Right atrium auricular region (tissue), 2 donors: ENCODE results near the gene PPP4R1. TPM values are rescaled to one million over a fixed set of nuclear protein-coding genes. Genes with fewer than 3 reads are reported as not detected.

Experiments used
- DNase-seq: peaks from one replicate; pipeline ENCODE4 v3.0.0-alpha.2; 2019; ENCODE audit warnings: low spot score
- H3K27ac ChIP-seq, 2 donors: fragments of 200-600 bp; sonication (generic); 1 replicate in 1 of 2; 2 replicates in 1 of 2; pipeline ENCODE4 v1.5.1; 2016 to 2019
- H3K27me3 ChIP-seq, 2 donors: fragments of 200-600 bp; sonication (generic); one replicate each; pipeline versions ENCODE4 v1.5.1 to v1.6.0; 2017 to 2019
- H3K36me3 ChIP-seq: fragments of 200-600 bp; sonication (generic); one replicate; pipeline ENCODE4 v1.5.1; 2016
- H3K4me1 ChIP-seq, 2 donors: fragments of 200-600 bp; sonication (generic); one replicate each; pipeline versions ENCODE4 v1.5.1 to v1.6.0; 2017 to 2019
- H3K4me3 ChIP-seq, 2 donors: fragments of 200-600 bp; sonication (generic); 1 replicate in 1 of 2; 2 replicates in 1 of 2; pipeline ENCODE4 v1.5.1; 2017 to 2019; ENCODE audit warnings: mild to moderate bottlenecking in 1 of 2, moderate library complexity in 1 of 2
- H3K9me3 ChIP-seq, 2 donors: fragments of 200-600 bp; sonication (generic); one replicate each; pipeline ENCODE4 v1.5.1; 2019
- total RNA-seq, 2 donors: library from RNA; depleted of rRNA; stranded (reverse); fragments of >200 nt; gene quantifications; one replicate each; pipeline ENCODE4 v1.1.0, GENCODE V29; 2016
- TF ChIP-seq, protein P1 (sequence below), 2 donors: fragments of 200-600 bp; sonication (generic); IDR thresholded peaks; one replicate each; pipeline ENCODE4 v1.5.1; 2019; ENCODE audit warnings: antibody characterized with exemption in 2 of 2

The PPP4R1 gene
- total RNA-seq, 2 donors from 2014 or later: 38.9 to 51.4 TPM

DNA sequence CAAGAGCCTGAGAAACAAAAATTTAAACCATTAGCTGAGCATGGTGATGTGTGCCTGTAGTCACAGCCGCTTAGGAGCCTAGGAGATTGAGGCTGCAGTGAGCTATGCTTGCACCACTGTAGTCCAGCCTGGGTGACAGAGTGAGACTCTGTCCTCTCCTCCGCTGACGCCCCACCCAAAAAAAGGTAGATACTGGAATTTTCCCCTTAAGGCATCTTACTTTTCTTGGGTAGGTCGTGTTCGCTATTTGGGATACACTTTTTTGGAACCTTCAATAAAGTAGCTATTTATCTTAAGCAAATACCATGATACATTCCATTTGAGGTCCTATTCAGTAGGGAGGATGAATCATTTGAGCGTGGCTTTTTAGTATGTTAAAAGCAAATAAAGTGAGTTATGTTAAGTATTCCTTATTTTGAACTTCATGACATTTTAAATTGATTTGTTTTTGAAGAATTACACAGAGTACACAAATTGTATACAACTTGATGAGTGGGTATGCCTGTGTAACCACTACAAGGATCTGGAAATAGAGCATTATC is 100.3 kb downstream of the PPP4R1 start:
- H3K27ac ChIP-seq: no peak overlapping the region
- peaks cover 22% of the 10 kb centered on the region for H3K36me3 ChIP-seq
- no peaks in the 10 kb centered on the region for H3K27me3 ChIP-seq
- TF ChIP-seq, protein P1, sequence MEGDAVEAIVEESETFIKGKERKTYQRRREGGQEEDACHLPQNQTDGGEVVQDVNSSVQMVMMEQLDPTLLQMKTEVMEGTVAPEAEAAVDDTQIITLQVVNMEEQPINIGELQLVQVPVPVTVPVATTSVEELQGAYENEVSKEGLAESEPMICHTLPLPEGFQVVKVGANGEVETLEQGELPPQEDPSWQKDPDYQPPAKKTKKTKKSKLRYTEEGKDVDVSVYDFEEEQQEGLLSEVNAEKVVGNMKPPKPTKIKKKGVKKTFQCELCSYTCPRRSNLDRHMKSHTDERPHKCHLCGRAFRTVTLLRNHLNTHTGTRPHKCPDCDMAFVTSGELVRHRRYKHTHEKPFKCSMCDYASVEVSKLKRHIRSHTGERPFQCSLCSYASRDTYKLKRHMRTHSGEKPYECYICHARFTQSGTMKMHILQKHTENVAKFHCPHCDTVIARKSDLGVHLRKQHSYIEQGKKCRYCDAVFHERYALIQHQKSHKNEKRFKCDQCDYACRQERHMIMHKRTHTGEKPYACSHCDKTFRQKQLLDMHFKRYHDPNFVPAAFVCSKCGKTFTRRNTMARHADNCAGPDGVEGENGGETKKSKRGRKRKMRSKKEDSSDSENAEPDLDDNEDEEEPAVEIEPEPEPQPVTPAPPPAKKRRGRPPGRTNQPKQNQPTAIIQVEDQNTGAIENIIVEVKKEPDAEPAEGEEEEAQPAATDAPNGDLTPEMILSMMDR (IDR thresholded peaks at IDR 0.05): no peak
- peaks cover 0 to 11% of the 10 kb centered on the region in 2 donors for H3K4me1 ChIP-seq
- no peak for DNase-seq
- H3K4me3 ChIP-seq: no peak overlapping the region
- no peaks in the 10 kb centered on the region for H3K9me3 ChIP-seq

- TF ChIP-seq, protein P1 (IDR thresholded peaks at IDR 0.05): no peak
- H3K36me3 ChIP-seq: peaks cover 5% of the 10 kb centered on the region
- H3K9me3 ChIP-seq: peaks cover 0 to 4% of the 10 kb centered on the region in 2 donors
- DNase-seq: no peak
- no peak overlapping the region for H3K27ac ChIP-seq
- no peaks in the 10 kb centered on the region for H3K27me3 ChIP-seq
- H3K4me3 ChIP-seq: no peak overlapping the region
- peaks cover 0 to 4% of the 10 kb centered on the region in 2 donors for H3K4me1 ChIP-seq
Observed at GRCh38 chr18:9508446-9509025, 105.8 kb downstream of the PPP4R1 start.

GRCh38 chr18:9507565-9508088 is 106.7 kb downstream of the PPP4R1 start:
- H3K9me3 ChIP-seq: peaks cover 0 to 13% of the 10 kb centered on the region in 2 donors
- H3K27ac ChIP-seq: no peak overlapping the region
- TF ChIP-seq, protein P1 (IDR thresholded peaks at IDR 0.05): no peak
- no peaks in the 10 kb centered on the region for H3K27me3 ChIP-seq
- H3K36me3 ChIP-seq: no peaks in the 10 kb centered on the region
- peaks cover 0 to 4% of the 10 kb centered on the region in 2 donors for H3K4me1 ChIP-seq
- no peak overlapping the region for H3K4me3 ChIP-seq
- no peak for DNase-seq

DNA sequence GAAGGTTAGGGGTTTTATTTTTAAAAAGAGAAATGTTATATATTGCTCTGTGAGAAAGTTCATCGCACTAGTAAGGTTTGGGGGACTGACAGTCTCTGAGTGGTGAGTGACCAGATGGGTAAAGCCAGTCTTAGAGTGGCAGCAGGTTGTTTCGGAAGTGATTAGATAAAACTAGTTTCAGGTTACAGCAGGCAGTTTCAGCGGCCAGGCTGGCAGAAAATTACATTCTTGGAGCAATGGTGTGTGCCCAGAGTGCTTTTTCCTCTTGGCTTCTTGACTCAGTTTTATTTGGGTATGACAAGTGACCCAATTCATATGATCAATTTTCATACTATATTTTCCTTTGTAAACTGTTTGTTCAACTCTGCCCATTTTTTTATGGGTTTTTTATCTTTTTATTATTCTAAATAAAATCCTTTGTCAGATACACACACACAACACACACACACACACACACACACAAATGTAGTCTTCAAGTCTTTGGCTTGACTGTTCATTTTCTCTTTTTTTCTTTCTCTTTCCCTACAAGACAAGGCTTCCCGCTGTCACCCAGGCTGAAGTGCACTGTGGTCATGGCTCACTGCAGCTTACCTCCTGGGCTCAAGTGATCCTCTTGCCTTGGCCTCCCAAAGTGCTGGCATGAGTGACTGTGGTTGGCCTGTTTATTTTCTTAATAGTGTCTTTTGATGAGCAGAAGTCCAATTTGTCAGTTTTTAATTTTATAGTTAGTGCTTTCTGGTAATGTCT is 108.1 kb downstream of the PPP4R1 start:
- Histone ChIP-seq H3K27ac (peak overlapping the region in 1 of 2 donors; percentile 5), H3K4me1 (peaks cover 0 to 4% of the 10 kb centered on the region in 2 donors), H3K4me3 (no peak overlapping the region), H3K36me3 (no peaks in the 10 kb centered on the region), H3K27me3 (no peaks in the 10 kb centered on the region), H3K9me3 (peaks cover 0 to 14% of the 10 kb centered on the region in 2 donors)
- no peak for DNase-seq
- TF ChIP-seq, protein P1 (IDR thresholded peaks at IDR 0.05): no peak

Other genes starting within 250 kb of the PPP4R1 start
- 10 to 100 TPM; 58.7 to 62.5 TPM for gene RALBP1, start 139.0 kb downstream of the PPP4R1 start, total RNA-seq
- gene RAB31, start 93.7 kb upstream of the PPP4R1 start, total RNA-seq: 10 to 100 TPM in 1 of 2 donors, 1 to 10 TPM in 1; 9.9 to 29.2 TPM